RWPE1 (cell line): ENCODE results near the gene LRIG1.
A peak's percentile ranks its signal among the peaks of the same experiment; 100 is the strongest.

ENCODE experiments used
- CTCF ChIA-PET: fragments of 350-600 bp; sonication (Branson Sonifier 250); formaldehyde crosslinking; extraction: SDS; loops from one replicate; lab custom pipeline; 2021; lab: Yijun Ruan, JAX
- POLR2A ChIA-PET: fragments of 400-600 bp; formaldehyde crosslinking; extraction: SDS; loops from one replicate; lab custom pipeline; 2020; ENCODE audit warnings: antibody characterized with exemption; ENCODE audit not compliant: low non-redundant PET; lab: Yijun Ruan, JAX
- DNase-seq: peaks from one replicate; pipeline ENCODE4 v3.0.0; 2012; ENCODE audit warnings: low spot score
- H3K27ac ChIP-seq: fragments of 450-650 bp; 2 replicates; pipeline ENCODE4 v1.5.1; 2017
- TF ChIP-seq, protein P1 (sequence below): fragments of 450-650 bp; conservative IDR thresholded peaks from 2 replicates; pipeline ENCODE4 v1.5.1; 2017; ENCODE audit warnings: low read depth, mild to moderate bottlenecking

Gene LRIG1, protein sequence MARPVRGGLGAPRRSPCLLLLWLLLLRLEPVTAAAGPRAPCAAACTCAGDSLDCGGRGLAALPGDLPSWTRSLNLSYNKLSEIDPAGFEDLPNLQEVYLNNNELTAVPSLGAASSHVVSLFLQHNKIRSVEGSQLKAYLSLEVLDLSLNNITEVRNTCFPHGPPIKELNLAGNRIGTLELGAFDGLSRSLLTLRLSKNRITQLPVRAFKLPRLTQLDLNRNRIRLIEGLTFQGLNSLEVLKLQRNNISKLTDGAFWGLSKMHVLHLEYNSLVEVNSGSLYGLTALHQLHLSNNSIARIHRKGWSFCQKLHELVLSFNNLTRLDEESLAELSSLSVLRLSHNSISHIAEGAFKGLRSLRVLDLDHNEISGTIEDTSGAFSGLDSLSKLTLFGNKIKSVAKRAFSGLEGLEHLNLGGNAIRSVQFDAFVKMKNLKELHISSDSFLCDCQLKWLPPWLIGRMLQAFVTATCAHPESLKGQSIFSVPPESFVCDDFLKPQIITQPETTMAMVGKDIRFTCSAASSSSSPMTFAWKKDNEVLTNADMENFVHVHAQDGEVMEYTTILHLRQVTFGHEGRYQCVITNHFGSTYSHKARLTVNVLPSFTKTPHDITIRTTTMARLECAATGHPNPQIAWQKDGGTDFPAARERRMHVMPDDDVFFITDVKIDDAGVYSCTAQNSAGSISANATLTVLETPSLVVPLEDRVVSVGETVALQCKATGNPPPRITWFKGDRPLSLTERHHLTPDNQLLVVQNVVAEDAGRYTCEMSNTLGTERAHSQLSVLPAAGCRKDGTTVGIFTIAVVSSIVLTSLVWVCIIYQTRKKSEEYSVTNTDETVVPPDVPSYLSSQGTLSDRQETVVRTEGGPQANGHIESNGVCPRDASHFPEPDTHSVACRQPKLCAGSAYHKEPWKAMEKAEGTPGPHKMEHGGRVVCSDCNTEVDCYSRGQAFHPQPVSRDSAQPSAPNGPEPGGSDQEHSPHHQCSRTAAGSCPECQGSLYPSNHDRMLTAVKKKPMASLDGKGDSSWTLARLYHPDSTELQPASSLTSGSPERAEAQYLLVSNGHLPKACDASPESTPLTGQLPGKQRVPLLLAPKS

GRCh38 chr3:66500576-66501482 lies at the start of gene LRIG1:
TSS of gene LRIG1 (minus strand) at chr3:66501022. CDS start at chr3:66500407, 615 bp downstream.
- CTCF ChIA-PET: interaction anchor here (0.6 kb wide), 1 partner anchor 11 kb away, joined by 3 read pairs; no protein-coding TSS in a partner anchor

DNA sequence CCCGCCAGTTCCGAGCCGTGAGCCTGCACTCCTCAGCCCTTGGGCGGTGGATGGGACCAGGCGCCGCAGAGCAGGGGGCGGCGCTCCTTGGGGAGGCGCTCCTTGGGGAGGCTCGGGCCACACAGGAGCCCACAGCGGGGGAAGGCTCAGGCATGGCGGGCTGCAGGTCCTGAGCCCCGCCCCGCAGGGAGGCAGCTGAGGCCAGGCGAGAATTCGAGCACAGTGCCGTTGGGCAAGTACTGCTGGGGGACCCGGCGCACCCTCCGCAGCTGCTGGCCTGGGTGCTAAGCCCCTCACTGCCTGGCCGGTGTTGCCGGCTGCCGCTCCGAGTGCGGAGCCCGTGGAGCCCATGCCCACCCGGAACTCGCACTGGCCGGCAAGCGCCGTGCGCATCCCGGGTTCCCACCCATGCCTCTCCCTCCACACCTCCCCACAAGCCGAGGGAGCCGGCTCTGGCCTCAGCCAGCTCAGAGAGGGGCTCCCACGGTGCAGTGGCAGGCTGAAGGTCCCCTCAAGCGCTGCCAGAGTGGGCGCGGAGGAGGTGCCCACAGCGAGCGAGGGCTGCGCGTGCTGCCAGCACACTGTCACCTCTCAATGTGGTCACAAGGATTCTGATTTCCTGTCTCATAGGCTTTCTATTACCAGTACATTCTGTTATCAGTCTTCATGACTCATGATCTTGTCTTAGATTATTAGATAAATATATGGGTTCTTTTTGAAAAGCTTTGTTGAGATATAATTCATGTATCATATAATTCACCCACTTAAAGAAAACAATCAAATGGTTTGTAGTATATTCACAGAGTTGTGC lies 44.0 kb upstream of the LRIG1 start:
- no peak for DNase-seq
- ChIA-PET POLR2A (no interaction called here), CTCF (no interaction called here)
- no peak overlapping the region for H3K27ac ChIP-seq
- TF ChIP-seq, protein P1, sequence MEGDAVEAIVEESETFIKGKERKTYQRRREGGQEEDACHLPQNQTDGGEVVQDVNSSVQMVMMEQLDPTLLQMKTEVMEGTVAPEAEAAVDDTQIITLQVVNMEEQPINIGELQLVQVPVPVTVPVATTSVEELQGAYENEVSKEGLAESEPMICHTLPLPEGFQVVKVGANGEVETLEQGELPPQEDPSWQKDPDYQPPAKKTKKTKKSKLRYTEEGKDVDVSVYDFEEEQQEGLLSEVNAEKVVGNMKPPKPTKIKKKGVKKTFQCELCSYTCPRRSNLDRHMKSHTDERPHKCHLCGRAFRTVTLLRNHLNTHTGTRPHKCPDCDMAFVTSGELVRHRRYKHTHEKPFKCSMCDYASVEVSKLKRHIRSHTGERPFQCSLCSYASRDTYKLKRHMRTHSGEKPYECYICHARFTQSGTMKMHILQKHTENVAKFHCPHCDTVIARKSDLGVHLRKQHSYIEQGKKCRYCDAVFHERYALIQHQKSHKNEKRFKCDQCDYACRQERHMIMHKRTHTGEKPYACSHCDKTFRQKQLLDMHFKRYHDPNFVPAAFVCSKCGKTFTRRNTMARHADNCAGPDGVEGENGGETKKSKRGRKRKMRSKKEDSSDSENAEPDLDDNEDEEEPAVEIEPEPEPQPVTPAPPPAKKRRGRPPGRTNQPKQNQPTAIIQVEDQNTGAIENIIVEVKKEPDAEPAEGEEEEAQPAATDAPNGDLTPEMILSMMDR: no peak

More at GRCh38 chr3:66500576-66501482, at the start of gene LRIG1:
- peak; percentile 93 for DNase-seq
- H3K27ac ChIP-seq: peak within 1 kb of the TSS; percentile 80
- TF ChIP-seq, protein P1: 0 out of 2 replicates have a peak, but pooled peaks have one; percentile 19
- POLR2A ChIA-PET: no interaction called here

DNA sequence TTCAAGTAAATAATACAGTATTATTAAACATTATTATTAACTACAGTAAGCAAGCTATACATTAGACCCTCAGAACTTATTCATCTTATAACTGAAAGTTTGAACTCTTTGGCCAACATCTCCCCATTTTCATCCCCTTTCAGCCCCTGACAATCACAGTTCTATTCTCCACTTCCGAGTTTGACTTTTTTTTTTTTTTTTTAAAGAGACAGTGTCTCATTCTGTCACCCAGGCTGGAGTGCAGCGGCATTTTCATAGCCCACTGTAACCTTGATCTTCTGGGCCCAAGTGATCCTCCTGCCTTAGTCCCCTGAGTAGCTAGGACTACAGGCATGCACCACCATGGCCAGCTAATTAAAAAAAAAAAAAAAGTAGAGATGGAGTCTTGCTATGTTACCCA lies 41.3 kb upstream of the LRIG1 start:
- TF ChIP-seq, protein P1: no peak
- no peak for DNase-seq
- no peak overlapping the region for H3K27ac ChIP-seq
- ChIA-PET CTCF (no interaction called here), POLR2A (no interaction called here)

DNA sequence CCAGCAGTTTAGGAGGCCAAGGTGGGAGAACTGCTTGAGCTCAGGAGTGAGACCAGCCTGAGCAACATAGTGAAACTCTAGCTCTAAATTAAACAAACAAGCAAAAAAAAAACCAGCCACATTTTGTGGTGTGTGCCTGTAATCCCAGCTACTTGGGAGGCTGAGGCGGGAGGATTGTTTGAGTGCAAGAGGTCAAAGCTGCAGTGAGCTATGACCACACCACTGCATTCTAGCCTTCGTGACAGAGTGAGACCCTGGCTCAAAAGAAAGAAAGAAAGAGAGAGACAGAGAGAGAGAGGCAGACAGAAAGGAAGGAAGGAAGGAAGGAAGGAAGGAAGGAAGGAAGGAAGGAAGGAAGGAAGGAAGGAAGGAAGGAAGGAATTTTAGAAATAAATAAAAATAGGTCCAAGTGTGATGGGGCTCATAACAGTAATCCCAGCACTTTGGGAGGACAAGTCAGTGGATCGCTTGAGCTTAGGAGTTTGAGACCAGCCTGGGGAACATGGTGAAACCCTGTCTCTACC lies 38.7 kb upstream of the LRIG1 start:
- TF ChIP-seq, protein P1: no peak
- no peak for DNase-seq
- POLR2A ChIA-PET: no interaction called here
- H3K27ac ChIP-seq: no peak overlapping the region
- CTCF ChIA-PET: interaction anchor here (0.6 kb wide), 1 partner anchor 9 kb away, joined by 4 read pairs; no protein-coding TSS in a partner anchor

GRCh38 chr3:66538390-66538789 lies 37.6 kb upstream of the LRIG1 start:
- CTCF ChIA-PET: no interaction called here
- POLR2A ChIA-PET: no interaction called here
- TF ChIP-seq, protein P1: no peak
- DNase-seq: no peak
- no peak overlapping the region for H3K27ac ChIP-seq
